Esophagus mucosa (tissue), 1 donor: Measurements from ENCODE around the gene YTHDF1. TPM values are rescaled to one million over a fixed set of nuclear protein-coding genes. Genes with fewer than 3 reads are reported as not detected.
"Not testable (repeated sequence)": the region's sequence is repeated elsewhere in the genome, so short reads cannot be mapped to it uniquely, and the experiment has no call there.

ENCODE experiments used
- ATAC-seq: fragments of 200-7000 bp; cut with Tn5 transposase; one replicate; pipeline ENCODE4 v1.9.1; 2020
- total RNA-seq: library from RNA; stranded (reverse); gene quantifications from one replicate; pipeline ENCODE4 v1.2.4, GENCODE V29; 2023
- donor health status: DM: yes; HTN: yes; CAD: no.

The YTHDF1 gene
- total RNA-seq, result 22.5 TPM

GRCh38 chr20:63216041-63216848 is at the start of gene YTHDF1:
TSS of gene YTHDF1 (minus strand) at chr20:63216131. CDS start at chr20:63215892, 239 bp downstream.
- peak; percentile 96 for ATAC-seq

GRCh38 chr20:63264519-63264918 is 48.6 kb upstream of the YTHDF1 start:
- ATAC-seq, result no peak

GRCh38 chr20:63264000-63264399 is 48.1 kb upstream of the YTHDF1 start:
- no peak for ATAC-seq

GRCh38 chr20:63262836-63263235 is 46.9 kb upstream of the YTHDF1 start:
- ATAC-seq, result no peak

- no peak for ATAC-seq
These were observed 46.0 kb upstream of the YTHDF1 start for GRCh38 chr20:63261795-63262528.

- ATAC-seq, result no peak
These were observed 45.3 kb upstream of the YTHDF1 start for GRCh38 chr20:63261060-63261794.

GRCh38 chr20:63260521-63260920 is 44.6 kb upstream of the YTHDF1 start:
- ATAC-seq, result no peak

- no peak for ATAC-seq
These were observed 44.0 kb upstream of the YTHDF1 start for GRCh38 chr20:63259734-63260460.

- no peak for ATAC-seq
These were observed 42.9 kb upstream of the YTHDF1 start for GRCh38 chr20:63258781-63259180.

GRCh38 chr20:63257629-63258028 is 41.7 kb upstream of the YTHDF1 start:
- ATAC-seq, result no peak

GRCh38 chr20:63256954-63257353 is 41.0 kb upstream of the YTHDF1 start:
- no peak for ATAC-seq

GRCh38 chr20:63255931-63256704 is 40.2 kb upstream of the YTHDF1 start:
- ATAC-seq, result peak; percentile 85

- ATAC-seq, result peak; percentile 9
These were observed 38.9 kb upstream of the YTHDF1 start for GRCh38 chr20:63254606-63255384.

- ATAC-seq, result no peak
These were observed 38.3 kb upstream of the YTHDF1 start, which contains the start of gene NKAIN4 for GRCh38 chr20:63254232-63254605. TSS of gene NKAIN4 (minus strand) at chr20:63254463. CDS start at chr20:63254450, 13 bp downstream.

- ATAC-seq, result no peak
These were observed 37.7 kb upstream of the YTHDF1 start for GRCh38 chr20:63253438-63254231.

- ATAC-seq, result no peak
These were observed 37.1 kb upstream of the YTHDF1 start for GRCh38 chr20:63253065-63253437.

GRCh38 chr20:63252284-63252711 is 36.4 kb upstream of the YTHDF1 start:
- ATAC-seq, result no peak

GRCh38 chr20:63251350-63251749 is 35.4 kb upstream of the YTHDF1 start:
- not testable (repeated sequence) for ATAC-seq

- no peak for ATAC-seq
These were observed 34.0 kb upstream of the YTHDF1 start for GRCh38 chr20:63249891-63250290.
